Neutrophil (primary cell): ENCODE measurements around the gene RNF157.
"Not testable (repeated sequence)": the region's sequence is repeated elsewhere in the genome, so short reads cannot be mapped to it uniquely, and the experiment has no call there.

Experiments used
- H3K27ac ChIP-seq: fragments of 200-600 bp; sonication (generic); 2 replicates; pipeline ENCODE4 v1.5.1; 2016; ENCODE audit warnings: mild to moderate bottlenecking, moderate library complexity
- H3K27me3 ChIP-seq: fragments of 200-600 bp; sonication (generic); 2 replicates; pipeline ENCODE4 v1.6.0; 2016; ENCODE audit warnings: mild to moderate bottlenecking
- H3K36me3 ChIP-seq: fragments of 200-600 bp; sonication (generic); 2 replicates; pipeline ENCODE4 v1.5.1; 2017
- H3K4me1 ChIP-seq, 2 experiments: fragments of 200-600 bp in 1 of 2; sonication (generic) in 1 of 2; 1 replicate in 1 of 2; 2 replicates in 1 of 2; pipeline versions ENCODE4 v1.5.1 to v1.6.1; 2013 to 2016; ENCODE audit warnings: low read depth in 1 of 2, low read length in 1 of 2, mild to moderate bottlenecking in 1 of 2, moderate library complexity in 1 of 2; ENCODE audit not compliant: control insufficient read depth in 1 of 2, insufficient read depth in 1 of 2
- H3K4me3 ChIP-seq, 2 experiments: fragments of 200-600 bp in 1 of 2; sonication (generic) in 1 of 2; 1 replicate in 1 of 2; 2 replicates in 1 of 2; pipeline ENCODE4 v1.5.1; 2013 to 2016; ENCODE audit warnings: low read depth in 1 of 2, low read length in 1 of 2, mild to moderate bottlenecking in 1 of 2, moderate library complexity in 1 of 2
- H3K9me3 ChIP-seq: fragments of 200-600 bp; sonication (generic); 2 replicates; pipeline ENCODE4 v1.5.1; 2016
- TF ChIP-seq, protein P1 (sequence below): fragments of 200-600 bp; sonication (generic); IDR thresholded peaks from 2 replicates; pipeline ENCODE4 v1.5.1; 2016; ENCODE audit warnings: antibody characterized with exemption

Gene RNF157

GRCh38 chr17:76213491-76213890 lies 26.8 kb downstream of the RNF157 start:
- TF ChIP-seq, protein P1, sequence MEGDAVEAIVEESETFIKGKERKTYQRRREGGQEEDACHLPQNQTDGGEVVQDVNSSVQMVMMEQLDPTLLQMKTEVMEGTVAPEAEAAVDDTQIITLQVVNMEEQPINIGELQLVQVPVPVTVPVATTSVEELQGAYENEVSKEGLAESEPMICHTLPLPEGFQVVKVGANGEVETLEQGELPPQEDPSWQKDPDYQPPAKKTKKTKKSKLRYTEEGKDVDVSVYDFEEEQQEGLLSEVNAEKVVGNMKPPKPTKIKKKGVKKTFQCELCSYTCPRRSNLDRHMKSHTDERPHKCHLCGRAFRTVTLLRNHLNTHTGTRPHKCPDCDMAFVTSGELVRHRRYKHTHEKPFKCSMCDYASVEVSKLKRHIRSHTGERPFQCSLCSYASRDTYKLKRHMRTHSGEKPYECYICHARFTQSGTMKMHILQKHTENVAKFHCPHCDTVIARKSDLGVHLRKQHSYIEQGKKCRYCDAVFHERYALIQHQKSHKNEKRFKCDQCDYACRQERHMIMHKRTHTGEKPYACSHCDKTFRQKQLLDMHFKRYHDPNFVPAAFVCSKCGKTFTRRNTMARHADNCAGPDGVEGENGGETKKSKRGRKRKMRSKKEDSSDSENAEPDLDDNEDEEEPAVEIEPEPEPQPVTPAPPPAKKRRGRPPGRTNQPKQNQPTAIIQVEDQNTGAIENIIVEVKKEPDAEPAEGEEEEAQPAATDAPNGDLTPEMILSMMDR = no peak
- H3K27me3 ChIP-seq = peaks cover 43% of the 10 kb centered on the region
- H3K27ac ChIP-seq = no peak overlapping the region
- H3K9me3 ChIP-seq = no peaks in the 10 kb centered on the region
- H3K4me1 ChIP-seq = no peaks in the 10 kb centered on the region
- H3K4me3 ChIP-seq = no peak overlapping the region
- H3K36me3 ChIP-seq = no peaks in the 10 kb centered on the region

- H3K9me3 ChIP-seq = no peaks in the 10 kb centered on the region
- H3K4me3 ChIP-seq = no peak overlapping the region
- peaks cover 0 to 9% of the 10 kb centered on the region in 2 experiments for H3K4me1 ChIP-seq
- no peaks in the 10 kb centered on the region for H3K36me3 ChIP-seq
- TF ChIP-seq, protein P1 = no peak
- no peak overlapping the region for H3K27ac ChIP-seq
- H3K27me3 ChIP-seq = peaks cover 37% of the 10 kb centered on the region
Observed at GRCh38 chr17:76208120-76208519, 32.2 kb downstream of the RNF157 start.

- Histone ChIP-seq H3K9me3 (no peaks in the 10 kb centered on the region), H3K27ac (no peak overlapping the region), H3K27me3 (peaks cover 31% of the 10 kb centered on the region), H3K4me3 (no peak overlapping the region), H3K4me1 (peaks cover 0 to 10% of the 10 kb centered on the region in 2 experiments), H3K36me3 (no peaks in the 10 kb centered on the region)
- TF ChIP-seq, protein P1 = no peak
Observed at GRCh38 chr17:76207275-76208059, 32.8 kb downstream of the RNF157 start.

DNA sequence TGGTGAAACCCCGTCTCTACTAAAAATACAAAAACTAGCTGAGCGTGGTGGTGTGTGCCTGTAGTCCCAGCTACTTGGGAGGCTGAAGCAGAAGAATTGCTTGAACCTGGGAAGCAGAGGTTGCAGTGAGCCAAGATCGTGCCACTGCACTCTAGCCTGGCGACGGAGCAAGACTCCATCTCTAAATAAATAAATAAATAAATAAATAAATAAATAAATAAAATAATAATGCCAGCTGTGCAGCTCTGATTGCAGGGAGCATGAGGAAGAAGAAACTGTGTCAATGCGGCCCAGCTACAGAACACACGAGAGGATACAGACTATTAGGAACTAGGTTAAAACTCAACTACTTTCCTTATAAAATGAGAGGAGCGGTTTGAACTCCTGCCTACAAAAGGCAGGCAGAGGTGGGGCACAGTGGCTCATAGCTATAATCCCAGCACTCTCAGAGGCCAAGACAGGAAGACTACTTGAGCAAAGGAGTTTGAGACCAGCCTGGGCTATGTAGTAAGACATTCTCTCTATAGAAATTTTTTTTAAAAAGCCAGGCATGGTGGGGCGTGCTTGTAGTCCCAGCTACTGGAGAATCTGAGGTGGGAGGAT lies 34.6 kb downstream of the RNF157 start:
- not testable (repeated sequence) for H3K36me3 ChIP-seq, H3K9me3 ChIP-seq, H3K27ac ChIP-seq, H3K4me3 ChIP-seq
- H3K4me1 ChIP-seq = peaks cover 0 to 10% of the 10 kb centered on the region in 2 experiments
- H3K27me3 ChIP-seq = peaks cover 16% of the 10 kb centered on the region

DNA sequence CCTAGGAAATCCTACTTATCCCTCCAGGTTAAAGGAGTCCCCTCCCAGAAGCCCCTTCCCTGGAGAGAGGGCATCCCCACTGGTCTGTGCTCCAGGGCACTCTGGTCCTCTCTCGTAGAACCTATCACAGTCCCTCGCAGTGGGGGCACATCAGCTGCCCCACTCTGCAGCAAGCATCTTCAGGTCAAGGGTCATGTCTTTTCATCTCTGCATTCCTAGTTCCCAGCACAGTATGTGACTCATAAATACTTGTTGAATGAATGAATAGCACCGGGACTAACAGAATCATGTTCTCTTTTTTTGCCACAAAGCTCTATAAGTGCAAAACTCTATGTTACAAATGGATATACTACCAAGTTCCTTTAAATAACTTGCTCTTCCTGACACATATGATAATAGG lies 36.0 kb downstream of the RNF157 start:
- peaks cover 0 to 10% of the 10 kb centered on the region in 2 experiments for H3K4me1 ChIP-seq
- no peaks in the 10 kb centered on the region for H3K36me3 ChIP-seq
- no peak overlapping the region for H3K4me3 ChIP-seq
- H3K27ac ChIP-seq = no peak overlapping the region
- TF ChIP-seq, protein P1 = no peak
- H3K27me3 ChIP-seq = peaks cover 16% of the 10 kb centered on the region
- H3K9me3 ChIP-seq = no peaks in the 10 kb centered on the region

- Histone ChIP-seq H3K4me3 (no peak overlapping the region), H3K27me3 (peaks cover 14% of the 10 kb centered on the region), H3K4me1 (peaks cover 0 to 10% of the 10 kb centered on the region in 2 experiments), H3K9me3 (no peaks in the 10 kb centered on the region), H3K36me3 (no peaks in the 10 kb centered on the region), H3K27ac (no peak overlapping the region)
- TF ChIP-seq, protein P1 = no peak
Observed at GRCh38 chr17:76200354-76200753, 39.9 kb downstream of the RNF157 start.
